Spleen (tissue), 11 donors: ENCODE data around the gene ZNF462. TPM values are rescaled to one million over a fixed set of nuclear protein-coding genes. Genes with fewer than 3 reads are reported as not detected.
A peak's percentile ranks its signal among the peaks of the same experiment; 100 is the strongest.

Experiments
- DNase-seq: peaks from one replicate; pipeline ENCODE4 v3.0.0-alpha.2; 2020
- H3K27ac ChIP-seq, 8 donors: fragments of 200-600 bp; sonication (generic) in 7 of 8; 1 replicate in 4 of 8; 2 replicates in 4 of 8; pipeline versions ENCODE4 v1.5.0 to v1.8.0; 2016 to 2021; ENCODE audit warnings: inconsistent platforms in 4 of 8, mild to moderate bottlenecking in 4 of 8, moderate library complexity in 1 of 8
- H3K27me3 ChIP-seq, 7 donors: fragments of 200-600 bp; sonication (generic) in 6 of 7; replicated peaks in 1 of 7; 1 replicate in 4 of 7; 2 replicates in 3 of 7; pipeline versions ENCODE4 v1.5.0 to v1.8.0; 2016 to 2021; ENCODE audit warnings: inconsistent platforms in 3 of 7, mild to moderate bottlenecking in 1 of 7
- H3K36me3 ChIP-seq, 6 donors: fragments of 200-600 bp; sonication (generic) in 5 of 6; 1 replicate in 4 of 6; 2 replicates in 2 of 6; pipeline versions ENCODE4 v1.5.0 to v1.8.0; 2016 to 2021; ENCODE audit warnings: inconsistent platforms in 2 of 6
- H3K4me1 ChIP-seq, 6 donors: fragments of 200-600 bp; sonication (generic) in 5 of 6; 1 replicate in 3 of 6; 2 replicates in 3 of 6; pipeline versions ENCODE4 v1.5.0 to v1.8.0; 2016 to 2021; ENCODE audit warnings: inconsistent platforms in 3 of 6
- H3K4me3 ChIP-seq, 8 donors: fragments of 200-600 bp; sonication (generic) in 7 of 8; 1 replicate in 4 of 8; 2 replicates in 4 of 8; pipeline versions ENCODE4 v1.5.0 to v1.8.0; 2016 to 2021; ENCODE audit warnings: inconsistent platforms in 4 of 8, mild to moderate bottlenecking in 4 of 8, moderate library complexity in 2 of 8
- H3K9me3 ChIP-seq, 8 donors: fragments of 200-600 bp; sonication (generic) in 7 of 8; 1 replicate in 4 of 8; 2 replicates in 4 of 8; pipeline versions ENCODE4 v1.5.0 to v1.8.0; 2016 to 2021; ENCODE audit warnings: inconsistent platforms in 4 of 8
- POLR2A ChIP-seq, 3 donors: fragments of 450-650 bp; IDR thresholded peaks; one replicate each; pipeline ENCODE4 v1.5.1; 2017; ENCODE audit warnings: antibody characterized with exemption in 3 of 3, mild to moderate bottlenecking in 1 of 3
- POLR2AphosphoS5 ChIP-seq, 3 donors: sonication (generic); formaldehyde crosslinking; IDR thresholded peaks; one replicate each; pipeline ENCODE4 v1.5.1; 2017; ENCODE audit warnings: antibody characterized with exemption in 3 of 3
- WGBS, 5 donors: extraction: QIAGEN DNeasy Blood & Tissue Kit in 3 of 5; methylation state at CpG; one replicate each; pipeline versions ENCODE4 v1.1.5 to v1.1.7; 2013 to 2018; 5-methylcytosine and 5-hydroxymethylcytosine counted together
- intact Hi-C: fragments of 100-400 bp; cut with DNase I; formaldehyde crosslinking; loops from one replicate; pipeline ENCODE4 v1.15.0; 2023; ENCODE audit warnings: low total_unique reads
- polyA plus RNA-seq, 3 donors: library from polyadenylated mRNA; stranded (reverse); fragments of 200-250 nt; gene quantifications; one replicate each; pipeline ENCODE4 v1.2.1, GENCODE V29; 2013
- total RNA-seq, 7 donors: library from RNA; depleted of rRNA in 3 of 7; stranded (reverse); fragments of >200 nt in 3 of 7; fragmentation: NEBNext Ultra II Directional in 4 of 7; extraction: Animal tissue kit (Norgen Biotek cat#: 25700) in 4 of 7; gene quantifications; one replicate each; pipeline versions ENCODE4 v1.1.0 to v1.2.1, GENCODE V29; 2016 to 2021
- TF ChIP-seq, protein P1 (sequence below), 11 experiments: fragments of 200-600 bp in 7 of 11; fragments of 450-650 bp in 4 of 11; sonication (generic) in 4 of 11; IDR thresholded peaks in 8 of 11; conservative IDR thresholded peaks in 3 of 11; 1 replicate in 7 of 11; 2 replicates in 4 of 11; pipeline versions ENCODE4 v1.4.0 to v1.8.0; 2016 to 2021; ENCODE audit warnings: antibody characterized with exemption in 11 of 11, inconsistent platforms in 4 of 11, mild to moderate bottlenecking in 1 of 11
- donor health status: healthy with polysubstance abuse.
- donor health status: DM: no; HTN: no; CAD: no; lungs with moderate emphysema.
- donor health status: DM: no; HTN: no; CAD: no.
- donor health status: Bipolar disorder and iron deficiency.
- donor health status: healthy.
- donor health status: DM: no; HTN: no; CAD: no.
- donor health status: DM: yes; HTN: yes; CAD: no.

ZNF462 gene
- total and polyA plus RNA-seq, 10 donors: 0.36 to 38.9 (median 20.3) TPM

DNA sequence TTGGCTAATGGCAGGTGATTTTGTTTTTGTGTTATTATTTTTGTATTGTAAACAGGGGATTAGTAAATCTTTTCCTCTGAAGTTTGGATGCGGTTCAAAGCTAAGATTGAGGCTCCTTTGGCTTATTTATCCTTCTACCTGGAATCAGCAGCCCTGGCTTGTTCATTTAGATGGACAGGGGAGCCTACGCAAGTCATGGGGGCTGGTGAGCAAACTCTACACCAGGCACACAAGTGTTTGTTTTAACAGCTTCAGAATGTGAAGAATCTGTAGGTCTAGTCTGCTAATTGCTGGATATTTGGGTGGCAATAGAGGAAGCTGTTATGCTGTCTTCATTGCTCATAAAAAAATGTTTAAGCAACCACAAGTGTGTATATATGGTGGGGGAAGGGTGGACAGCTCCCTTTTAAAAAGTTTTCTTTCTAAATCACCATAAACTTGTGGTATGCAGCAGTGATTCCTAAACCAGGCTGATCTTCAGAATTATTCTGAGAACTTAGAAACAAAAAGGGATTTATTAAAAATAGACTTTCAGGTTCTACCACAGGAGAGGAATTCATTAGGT is 20.7 kb downstream of the ZNF462 start:
- Histone ChIP-seq H3K9me3 (no peaks in the 10 kb centered on the region), H3K36me3 (no peaks in the 10 kb centered on the region), H3K4me3 (no peak overlapping the region), H3K4me1 (peaks cover 0 to 15% (median 7%) of the 10 kb centered on the region in 6 donors), H3K27ac (peak overlapping the region in 7 of 8 donors; percentile 51 to 65 (median 56)), H3K27me3 (no peaks in the 10 kb centered on the region)
- no peak for DNase-seq
- 75 to 98% (median 90%) methylated on average over 2 of the region's 2 CpGs for WGBS, 5 donors
- intact Hi-C loops: no loop called here
- TF ChIP-seq POLR2AphosphoS5 (IDR thresholded peaks at IDR 0.05) (no peak), POLR2A (IDR thresholded peaks at IDR 0.05) (no peak)
- TF ChIP-seq, protein P1, sequence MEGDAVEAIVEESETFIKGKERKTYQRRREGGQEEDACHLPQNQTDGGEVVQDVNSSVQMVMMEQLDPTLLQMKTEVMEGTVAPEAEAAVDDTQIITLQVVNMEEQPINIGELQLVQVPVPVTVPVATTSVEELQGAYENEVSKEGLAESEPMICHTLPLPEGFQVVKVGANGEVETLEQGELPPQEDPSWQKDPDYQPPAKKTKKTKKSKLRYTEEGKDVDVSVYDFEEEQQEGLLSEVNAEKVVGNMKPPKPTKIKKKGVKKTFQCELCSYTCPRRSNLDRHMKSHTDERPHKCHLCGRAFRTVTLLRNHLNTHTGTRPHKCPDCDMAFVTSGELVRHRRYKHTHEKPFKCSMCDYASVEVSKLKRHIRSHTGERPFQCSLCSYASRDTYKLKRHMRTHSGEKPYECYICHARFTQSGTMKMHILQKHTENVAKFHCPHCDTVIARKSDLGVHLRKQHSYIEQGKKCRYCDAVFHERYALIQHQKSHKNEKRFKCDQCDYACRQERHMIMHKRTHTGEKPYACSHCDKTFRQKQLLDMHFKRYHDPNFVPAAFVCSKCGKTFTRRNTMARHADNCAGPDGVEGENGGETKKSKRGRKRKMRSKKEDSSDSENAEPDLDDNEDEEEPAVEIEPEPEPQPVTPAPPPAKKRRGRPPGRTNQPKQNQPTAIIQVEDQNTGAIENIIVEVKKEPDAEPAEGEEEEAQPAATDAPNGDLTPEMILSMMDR (IDR thresholded peaks at IDR 0.05 in 8 of 11, conservative IDR thresholded peaks at IDR 0.05 in 3 of 11): no peak

DNA sequence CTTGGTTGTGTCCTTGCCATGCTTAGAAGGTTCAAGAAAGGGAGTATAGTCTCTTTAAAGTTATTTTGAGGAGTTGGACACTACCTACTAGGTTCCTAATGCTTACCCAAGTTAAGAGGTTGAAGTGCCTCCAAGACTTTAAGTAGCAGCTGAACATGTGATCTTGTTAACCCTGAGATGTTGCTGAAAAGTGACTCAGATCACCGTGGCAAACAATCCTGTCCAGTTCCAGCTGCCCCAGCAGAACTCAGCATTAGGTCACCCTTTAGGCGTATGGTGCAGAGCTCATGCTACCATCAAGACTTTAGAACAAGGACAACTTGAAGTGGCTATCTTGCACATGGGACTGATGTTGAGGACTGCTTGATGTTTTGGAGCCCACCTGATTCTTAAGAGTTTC is 22.5 kb downstream of the ZNF462 start:
- peaks cover 0 to 15% (median 2%) of the 10 kb centered on the region in 6 donors for H3K4me1 ChIP-seq
- TF ChIP-seq POLR2AphosphoS5 (IDR thresholded peaks at IDR 0.05): no peak
- TF ChIP-seq, protein P1 (IDR thresholded peaks at IDR 0.05 in 8 of 11, conservative IDR thresholded peaks at IDR 0.05 in 3 of 11): no peak
- TF ChIP-seq POLR2A (IDR thresholded peaks at IDR 0.05): no peak
- no peaks in the 10 kb centered on the region for H3K9me3 ChIP-seq
- no peak overlapping the region for H3K27ac ChIP-seq
- no peaks in the 10 kb centered on the region for H3K27me3 ChIP-seq
- no peak for DNase-seq
- no peak overlapping the region for H3K4me3 ChIP-seq
- H3K36me3 ChIP-seq: no peaks in the 10 kb centered on the region
- intact Hi-C loops: no loop called here
- WGBS, 5 donors: 73 to 85% (median 78%) methylated on average over 2 of the region's 2 CpGs

DNA sequence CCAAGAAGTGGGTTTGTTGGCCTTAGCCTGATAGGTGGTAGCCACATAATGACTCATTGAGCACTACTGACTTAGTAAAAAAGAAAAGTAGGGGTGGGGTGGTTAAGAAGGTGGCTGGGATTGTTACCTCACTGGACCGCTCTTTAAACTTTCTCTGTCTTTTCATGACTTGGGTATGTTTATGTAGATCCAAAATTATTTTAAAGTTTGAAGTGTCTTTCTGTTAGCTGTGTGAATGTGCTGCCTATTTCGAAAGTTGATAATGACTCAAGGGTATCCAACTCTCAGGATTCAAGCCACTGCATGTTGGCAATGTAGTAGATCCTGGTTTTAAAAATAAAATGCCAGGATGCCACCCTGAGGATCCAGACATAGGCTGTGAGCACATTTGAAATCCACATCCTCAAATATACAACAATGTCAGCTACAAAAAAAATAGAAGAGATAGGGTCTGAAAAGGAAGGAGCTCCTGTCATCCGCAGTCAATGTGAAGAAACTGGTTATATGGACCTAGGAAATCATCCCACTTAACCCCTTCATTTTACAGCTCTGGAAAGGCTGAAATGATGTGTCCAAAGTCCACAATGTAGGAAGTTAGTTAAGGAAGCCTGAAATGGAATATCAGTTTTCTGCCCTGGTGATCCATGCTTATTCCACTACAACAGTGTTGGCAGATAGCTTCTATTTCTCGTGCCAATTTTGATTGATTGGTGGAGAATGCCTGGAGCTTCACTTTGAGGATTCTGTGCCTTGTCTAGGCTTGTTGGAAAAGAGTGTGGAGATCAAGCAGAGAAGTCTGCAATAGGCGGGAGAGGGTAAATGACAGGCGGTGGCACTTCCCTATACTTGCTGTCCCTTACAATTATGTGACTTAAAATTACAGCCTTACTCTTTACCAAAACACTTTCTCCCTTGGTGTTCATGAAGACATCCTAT is 23.4 kb downstream of the ZNF462 start:
- peaks cover 0 to 13% (median 2%) of the 10 kb centered on the region in 6 donors for H3K4me1 ChIP-seq
- no peaks in the 10 kb centered on the region for H3K36me3 ChIP-seq
- H3K4me3 ChIP-seq: no peak overlapping the region
- H3K9me3 ChIP-seq: no peaks in the 10 kb centered on the region
- intact Hi-C loops: no loop called here
- TF ChIP-seq, protein P1 (IDR thresholded peaks at IDR 0.05 in 8 of 11, conservative IDR thresholded peaks at IDR 0.05 in 3 of 11): no peak
- TF ChIP-seq POLR2AphosphoS5 (IDR thresholded peaks at IDR 0.05): no peak
- TF ChIP-seq POLR2A (IDR thresholded peaks at IDR 0.05): no peak
- no peak for DNase-seq
- no peak overlapping the region for H3K27ac ChIP-seq
- H3K27me3 ChIP-seq: no peaks in the 10 kb centered on the region
- WGBS, 5 donors: 85 to 94% (median 89%) methylated on average over 6 of the region's 6 CpGs

DNA sequence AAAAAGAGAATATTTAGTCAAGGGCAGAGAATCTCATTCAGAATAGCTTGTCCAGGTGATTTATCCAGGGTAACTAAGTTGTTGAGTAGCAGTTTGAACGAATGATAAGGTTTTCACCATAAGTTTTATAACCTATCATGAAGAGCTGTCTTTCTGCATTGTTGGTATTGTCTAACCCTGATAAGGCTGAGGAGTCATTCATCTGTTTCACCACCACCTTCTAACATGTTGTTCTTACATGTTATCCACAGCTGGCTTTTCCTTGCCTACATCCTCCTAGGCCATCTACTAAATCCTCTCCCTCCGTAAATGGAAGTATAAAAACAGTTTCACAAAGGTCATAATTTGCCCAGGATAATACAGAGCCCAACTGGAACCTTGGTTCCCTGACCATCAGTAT is 24.1 kb downstream of the ZNF462 start:
- intact Hi-C loops: no loop called here

More for the DNA sequence above, 24.1 kb downstream of the ZNF462 start:
- H3K4me3 ChIP-seq: no peak overlapping the region
- no peak for DNase-seq
- WGBS, 5 donors: 71 to 88% (median 80%) methylated on average over 2 of the region's 2 CpGs
- H3K27me3 ChIP-seq: no peaks in the 10 kb centered on the region
- H3K4me1 ChIP-seq: peaks cover 0 to 10% (median 2%) of the 10 kb centered on the region in 6 donors
- TF ChIP-seq POLR2A (IDR thresholded peaks at IDR 0.05) (no peak), POLR2AphosphoS5 (IDR thresholded peaks at IDR 0.05) (no peak)
- TF ChIP-seq, protein P1 (IDR thresholded peaks at IDR 0.05 in 8 of 11, conservative IDR thresholded peaks at IDR 0.05 in 3 of 11): no peak
- H3K36me3 ChIP-seq: no peaks in the 10 kb centered on the region
- no peaks in the 10 kb centered on the region for H3K9me3 ChIP-seq
- H3K27ac ChIP-seq: no peak overlapping the region
